Coronary artery (tissue), 2 donors: ENCODE data around the gene TXNIP.
A peak's percentile ranks its signal among the peaks of the same experiment; 100 is the strongest.

Experiments
- DNase-seq: peaks from one replicate; pipeline ENCODE4 v3.0.0-alpha.2; 2017; ENCODE audit warnings: low spot score
- H3K27ac ChIP-seq, 2 donors: fragments of 200-600 bp; sonication (generic); one replicate each; pipeline ENCODE4 v1.5.1; 2016 to 2019
- H3K4me3 ChIP-seq: fragments of 200-600 bp; sonication (generic); 2 replicates; pipeline ENCODE4 v1.5.1; 2016; ENCODE audit warnings: mild to moderate bottlenecking, moderate library complexity
- CTCF ChIP-seq: fragments of 200-600 bp; sonication (generic); IDR thresholded peaks from one replicate; pipeline ENCODE4 v1.5.1; 2019; ENCODE audit warnings: antibody characterized with exemption

Gene TXNIP

GRCh38 chr1:145996433-145997015 lies at the start of gene TXNIP:
TXNIP (minus strand) TSS chr1:145996579; CDS start chr1:145996266, 313 bp downstream.
- DNase-seq: peak; percentile 99
- Histone ChIP-seq H3K4me3 (peak within 1 kb of the TSS; percentile 97), H3K27ac (peak within 1 kb of the TSS; percentile 91 to 99)
- no peak for TF ChIP-seq CTCF

- peak overlapping the region in 1 of 2 donors; percentile 97 for H3K27ac ChIP-seq
- no peak for DNase-seq
- no peak for TF ChIP-seq CTCF
- H3K4me3 ChIP-seq: peak overlapping the region; percentile 73
Observed at GRCh38 chr1:146039844-146040194, 43.4 kb upstream of the TXNIP start.

GRCh38 chr1:146036965-146037646 lies 40.7 kb upstream of the TXNIP start:
- peak overlapping the region; percentile 93 to 97 for H3K27ac ChIP-seq
- TF ChIP-seq CTCF: no peak
- peak; percentile 83 for DNase-seq
- peak overlapping the region; percentile 73 for H3K4me3 ChIP-seq

GRCh38 chr1:146036241-146036964 lies 40.0 kb upstream of the TXNIP start:
- peak overlapping the region; percentile 48 to 93 for H3K27ac ChIP-seq
- no peak for DNase-seq
- peak overlapping the region; percentile 73 for H3K4me3 ChIP-seq
- no peak for TF ChIP-seq CTCF

GRCh38 chr1:146035048-146035423 lies 38.7 kb upstream of the TXNIP start:
- no peak for TF ChIP-seq CTCF
- H3K27ac ChIP-seq: peak overlapping the region in 1 of 2 donors; percentile 81
- no peak for DNase-seq
- peak overlapping the region; percentile 73 for H3K4me3 ChIP-seq

GRCh38 chr1:146032631-146033219 lies 36.3 kb upstream of the TXNIP start:
- H3K4me3 ChIP-seq: no peak overlapping the region
- H3K27ac ChIP-seq: no peak overlapping the region
- TF ChIP-seq CTCF: no peak
- no peak for DNase-seq
